GM21367 (cell line): Measurements from ENCODE around the gene LRCOL1.
"Not testable (repeated sequence)": the region's sequence is repeated elsewhere in the genome, so short reads cannot be mapped to it uniquely, and the experiment has no call there.

ENCODE experiments used
- ATAC-seq: cut with Tn5 transposase; IDR thresholded peaks from one replicate; pipeline ENCODE4 v1.9.1; 2021; ENCODE audit not compliant: unreplicated experiment

The LRCOL1 gene

DNA sequence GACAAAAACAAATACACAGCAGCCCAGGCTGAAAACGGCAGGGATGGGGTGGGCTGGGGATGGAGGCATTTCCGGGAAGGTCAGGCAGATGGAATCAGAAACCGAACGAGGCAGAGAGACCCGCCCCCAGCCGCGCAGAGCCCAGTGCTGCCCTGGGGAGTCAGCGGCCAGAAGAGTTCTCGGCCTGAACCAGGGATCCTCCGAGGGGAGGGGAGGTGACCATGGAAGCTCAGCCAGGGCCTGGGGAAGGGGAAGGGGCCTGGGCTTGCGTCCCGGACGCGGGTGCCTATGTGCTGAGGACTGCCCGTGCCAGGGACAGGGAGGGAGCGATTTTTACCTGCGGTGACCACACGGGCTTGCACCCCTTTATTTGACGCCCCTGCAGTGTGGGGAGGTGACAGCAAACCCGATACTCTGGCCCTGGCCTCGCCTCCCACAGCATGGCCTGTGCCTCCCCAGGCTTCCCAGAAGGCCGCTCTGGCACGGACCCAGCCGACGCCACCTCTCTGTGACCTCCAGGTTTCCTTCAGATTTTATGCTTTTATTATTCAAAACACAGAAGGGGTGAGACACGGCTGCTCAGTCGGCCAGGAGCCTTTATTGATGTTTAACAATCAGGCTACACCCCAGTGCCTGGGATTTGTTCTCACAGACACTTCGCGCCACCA, 7.7 kb downstream of the LRCOL1 start:
- no peak for ATAC-seq

DNA sequence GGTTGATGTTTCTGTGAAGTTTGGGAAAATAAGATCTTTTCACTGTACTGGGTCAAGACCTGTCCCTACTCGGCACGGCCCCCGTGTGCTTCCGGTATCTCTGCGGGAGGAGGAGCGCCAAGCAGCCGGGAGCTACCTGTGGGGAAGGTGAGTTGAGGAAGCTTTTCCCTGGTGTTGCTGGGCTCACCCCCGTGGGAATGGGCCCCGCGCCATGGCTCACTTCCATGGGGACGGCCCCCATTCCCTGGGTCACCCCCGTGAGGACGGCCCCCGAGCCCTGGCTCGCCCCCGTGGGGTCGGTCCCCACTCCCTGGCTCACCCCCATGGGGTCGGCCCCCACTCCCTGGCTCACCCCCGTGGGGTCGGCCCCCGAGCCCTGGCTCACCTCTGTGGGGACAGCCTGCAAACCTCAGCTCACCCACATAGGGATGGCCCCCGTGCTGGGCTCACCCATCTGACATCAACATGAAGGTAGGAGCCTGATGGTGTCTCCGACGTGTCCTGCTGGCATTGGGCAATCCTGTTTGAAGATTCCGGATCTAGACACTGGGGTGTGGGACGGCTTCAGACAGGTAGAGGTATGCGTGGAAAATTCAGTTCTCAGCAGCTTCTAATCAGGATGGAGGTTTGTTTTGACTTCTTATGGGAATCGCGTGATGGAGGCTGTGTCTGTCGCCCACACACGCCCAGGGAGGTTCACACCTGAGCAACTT, 9.1 kb downstream of the LRCOL1 start:
- ATAC-seq, result no peak

DNA sequence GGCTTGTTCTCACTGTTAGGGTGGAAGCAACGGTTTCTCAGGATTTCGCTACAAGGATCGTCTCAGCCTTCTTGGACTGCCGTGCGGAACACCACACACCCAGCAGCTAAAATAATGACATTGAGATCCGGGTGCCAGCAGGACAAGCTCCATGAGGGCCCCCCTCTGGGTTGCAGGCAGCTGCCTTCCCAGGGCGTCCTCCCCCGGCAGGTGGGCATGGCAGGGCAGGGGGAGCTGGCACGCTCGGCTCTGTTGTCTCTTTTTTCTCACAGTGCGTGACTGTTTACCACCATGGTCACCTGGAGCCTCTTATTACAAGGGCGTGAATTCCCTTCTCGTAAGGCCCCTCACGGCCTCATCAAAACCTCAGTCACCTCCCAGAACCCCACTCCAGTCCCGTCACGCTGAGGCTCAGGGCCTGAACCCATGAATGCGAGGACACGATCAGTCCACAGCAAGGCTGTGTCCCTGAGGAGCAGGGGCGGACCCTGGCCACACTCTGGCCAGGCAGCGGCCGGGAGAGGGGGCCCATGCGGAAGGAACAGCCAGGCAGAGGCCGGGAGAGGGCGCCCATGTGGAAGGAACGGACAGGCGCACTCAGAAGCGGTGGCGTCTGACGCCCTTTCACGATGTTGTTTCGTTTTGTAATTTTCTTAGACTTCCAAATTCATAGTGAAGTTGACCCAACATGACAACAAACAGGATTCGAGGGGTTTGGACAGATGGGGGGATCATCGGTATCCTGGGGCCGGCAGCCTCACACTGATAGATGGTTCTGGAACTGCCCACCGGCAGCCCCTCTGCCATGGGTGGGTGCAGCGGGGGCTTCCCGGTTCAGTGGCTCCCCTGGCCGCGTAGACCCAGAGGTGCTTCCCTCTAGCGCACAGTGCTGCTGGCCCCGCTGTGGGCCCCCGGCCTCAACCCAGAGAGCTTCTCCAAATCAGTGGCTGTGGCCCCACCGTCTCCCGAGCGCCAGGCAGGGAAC, 10.0 kb downstream of the LRCOL1 start:
- ATAC-seq, result no peak

DNA sequence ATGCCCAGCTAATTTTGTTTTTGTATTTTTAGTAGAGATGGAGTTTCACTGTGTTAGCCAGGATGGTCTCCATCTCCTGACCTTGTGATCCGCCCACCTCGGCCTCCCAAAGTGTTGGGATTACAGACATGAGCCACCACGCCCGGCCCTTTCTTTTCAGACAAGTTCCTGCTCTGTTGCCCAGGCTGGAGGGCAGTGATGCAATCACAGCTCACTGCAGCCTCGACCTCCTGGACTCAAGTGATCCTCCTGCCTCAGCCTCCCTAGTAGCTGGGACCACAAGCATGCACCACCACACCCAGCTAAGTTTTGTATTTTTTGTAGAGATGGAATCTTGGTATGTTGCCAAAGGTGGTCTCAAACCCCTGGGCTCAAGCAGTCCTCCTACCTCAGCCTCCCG, 10.9 kb downstream of the LRCOL1 start:
- not testable (repeated sequence) for ATAC-seq

DNA sequence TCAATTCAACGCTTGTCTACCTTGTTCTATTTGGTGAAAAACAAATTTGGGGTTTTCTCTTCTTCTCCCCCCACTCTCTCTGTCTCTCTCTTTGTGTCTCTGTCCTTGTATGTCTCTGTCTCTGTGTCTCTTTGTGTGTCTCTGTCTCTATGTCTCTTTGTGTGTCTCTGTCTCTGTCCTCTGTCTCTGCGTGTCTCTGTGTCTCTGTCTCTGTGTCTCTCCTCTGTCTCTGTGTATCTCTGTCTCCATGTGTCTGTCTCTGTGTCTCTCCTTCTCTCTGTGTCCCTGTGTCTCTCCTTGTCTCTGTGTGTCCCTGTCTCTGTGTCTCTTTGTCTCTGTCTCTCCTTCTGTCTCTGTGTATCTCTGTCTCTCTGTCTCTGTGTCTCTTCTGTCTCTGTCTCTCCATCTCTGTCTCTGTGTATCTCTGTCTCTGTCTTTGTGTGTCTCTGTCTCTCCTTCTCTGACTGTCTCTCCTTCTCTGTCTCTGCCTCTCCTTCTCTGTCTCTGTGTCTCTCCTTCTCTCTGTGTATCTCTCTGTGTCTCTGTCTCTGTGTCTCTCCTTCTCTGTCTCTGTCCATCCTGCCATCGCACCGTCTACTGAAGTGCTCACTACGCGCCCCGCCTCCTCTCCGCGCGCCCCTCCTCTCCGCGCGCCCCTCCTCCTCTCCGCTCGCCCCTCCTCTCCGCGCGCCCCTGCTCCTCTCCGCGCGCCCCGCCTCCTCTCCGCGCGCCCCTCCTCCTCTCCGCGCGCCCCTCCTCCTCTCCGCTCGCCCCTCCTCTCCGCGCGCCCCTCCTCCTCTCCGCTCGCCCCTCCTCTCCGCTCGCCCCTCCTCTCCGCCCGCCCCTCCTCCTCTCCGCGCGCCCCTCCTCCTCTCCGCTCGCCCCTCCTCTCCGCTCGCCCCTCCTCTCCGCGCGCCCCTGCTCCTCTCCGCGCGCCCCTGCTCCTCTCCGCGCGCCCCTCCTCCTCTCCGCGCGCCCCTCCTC, 12.8 kb downstream of the LRCOL1 start:
- no peak for ATAC-seq

DNA sequence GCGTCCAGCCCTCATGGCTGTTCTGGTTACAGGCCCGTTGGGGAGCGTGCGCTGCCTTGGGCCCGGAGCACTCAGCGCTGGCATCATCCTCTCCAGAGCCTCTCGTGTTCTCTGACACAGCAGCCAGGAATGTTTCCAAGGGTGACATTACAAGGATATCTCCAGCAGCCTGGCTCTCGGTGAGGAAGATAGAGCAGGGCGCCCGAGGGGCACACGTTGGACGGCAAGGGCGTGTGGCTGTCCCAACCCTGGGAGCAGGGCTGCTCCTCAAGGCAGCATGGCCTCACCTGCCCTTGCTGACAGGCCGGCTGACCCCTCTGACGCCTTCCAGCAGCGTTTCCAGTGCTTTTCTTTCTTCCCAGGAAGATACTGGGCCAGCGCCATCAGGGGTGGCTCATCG, 14.4 kb downstream of the LRCOL1 start:
- ATAC-seq, result no peak

DNA sequence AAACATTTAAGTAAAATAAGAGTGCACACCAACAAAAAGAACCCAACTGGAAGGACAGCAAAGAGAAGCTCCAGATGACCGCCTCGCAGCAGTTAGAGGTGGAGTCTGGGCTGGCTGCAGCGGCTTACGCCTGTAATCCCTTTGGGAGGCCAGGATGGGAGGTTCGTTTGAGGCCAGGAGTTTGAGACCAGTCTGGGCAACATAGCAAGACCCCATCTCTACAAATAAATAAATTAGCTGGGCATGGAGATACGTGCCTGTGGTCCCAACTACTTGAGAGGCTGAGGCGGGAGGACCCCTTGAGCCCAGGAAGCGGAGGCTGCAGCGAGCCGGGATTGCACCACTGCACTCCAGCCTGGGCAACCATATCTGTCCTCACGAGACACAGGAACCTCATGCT, 15.2 kb downstream of the LRCOL1 start:
- no peak for ATAC-seq

DNA sequence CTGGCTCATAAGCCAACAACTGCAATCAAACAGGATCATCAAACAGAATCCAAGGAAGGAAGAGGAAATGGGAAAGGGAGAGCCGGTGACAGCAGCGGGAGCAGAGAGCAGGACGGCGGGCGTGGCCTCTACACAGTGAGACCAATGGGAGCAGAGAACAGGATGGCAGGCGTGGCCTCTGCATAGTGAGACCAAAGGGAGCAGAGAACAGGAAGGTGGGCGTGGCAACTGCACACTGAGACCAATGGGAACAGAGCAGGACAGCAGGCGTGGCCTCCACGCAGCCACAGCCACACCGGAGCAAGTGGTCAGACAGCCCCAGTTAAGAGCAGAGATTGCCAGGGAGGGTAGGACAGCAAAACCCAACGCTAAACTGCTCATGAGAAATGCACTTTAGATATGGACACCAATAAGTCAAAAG, 16.4 kb downstream of the LRCOL1 start:
- no peak for ATAC-seq

DNA sequence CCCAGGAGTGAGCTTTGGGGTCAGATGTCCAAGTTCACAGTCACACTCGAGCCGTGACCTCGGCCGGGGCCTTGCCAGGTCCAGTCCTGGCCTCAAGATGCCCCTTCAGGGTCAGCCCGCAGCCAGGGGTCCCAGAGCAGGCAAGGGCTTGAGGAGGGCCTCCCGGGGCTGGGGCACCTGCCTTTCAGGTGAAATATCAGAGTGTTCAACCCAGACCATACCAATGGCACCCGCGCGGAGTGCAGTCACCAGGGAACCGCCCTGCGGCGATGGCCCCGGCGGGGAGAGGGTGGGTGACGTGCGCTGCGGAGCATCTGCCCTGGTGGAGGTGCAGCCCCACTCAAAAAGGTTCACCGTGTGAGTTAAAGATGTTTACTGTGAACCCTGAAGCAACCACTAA, 16.9 kb downstream of the LRCOL1 start:
- ATAC-seq, result no peak

DNA sequence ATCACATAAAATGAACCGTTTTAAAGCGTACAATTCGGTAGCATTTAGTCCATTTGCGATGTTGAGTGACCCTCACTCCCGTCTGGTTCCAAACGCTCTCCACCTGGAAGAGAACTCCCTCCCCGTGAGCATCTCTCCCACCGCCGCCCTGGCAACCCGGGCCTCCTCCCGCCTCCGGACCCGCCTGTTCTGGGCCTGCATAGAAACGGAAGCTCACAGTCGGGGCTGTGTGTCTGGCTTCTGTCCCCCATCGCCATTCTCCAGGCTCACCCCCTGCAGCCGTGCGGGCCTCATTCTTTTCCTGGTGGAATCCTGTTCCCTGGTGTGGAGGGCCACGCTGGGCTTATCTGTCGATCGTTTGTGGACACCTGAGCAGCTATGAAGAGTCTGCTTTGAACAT, 17.3 kb downstream of the LRCOL1 start:
- no peak for ATAC-seq

DNA sequence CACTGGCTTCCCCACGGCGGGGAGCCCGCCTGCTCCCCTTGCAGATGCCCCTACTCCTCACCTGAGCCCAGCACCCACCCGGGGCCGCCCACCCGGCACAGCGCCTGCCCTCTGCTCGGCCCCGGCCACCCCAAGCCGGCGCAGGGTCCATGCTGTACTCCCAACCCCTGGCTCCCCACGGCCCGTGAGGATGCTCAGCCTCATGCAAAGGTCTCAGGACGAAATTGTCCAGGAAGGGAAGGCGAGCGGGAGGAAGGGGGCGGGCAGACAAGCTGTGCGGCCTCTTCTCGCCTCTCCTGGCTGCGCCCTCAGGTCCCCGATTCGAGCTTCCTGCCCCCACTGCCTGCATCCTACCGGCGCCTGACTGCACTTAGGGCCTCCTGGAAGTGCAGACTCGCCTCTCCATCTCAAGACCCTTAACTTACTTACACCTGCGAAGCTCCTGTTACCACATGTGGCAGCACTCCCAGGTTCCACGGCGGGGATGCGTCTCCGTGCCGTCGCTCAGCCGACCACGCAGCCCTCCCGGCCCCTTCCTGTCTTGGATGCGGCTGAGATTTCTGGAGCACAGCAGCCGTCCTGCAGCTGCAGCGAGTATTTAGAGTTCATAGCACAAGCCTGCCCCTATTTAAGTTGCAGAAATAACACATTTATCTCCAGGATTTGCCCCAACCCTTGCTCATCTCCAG, 18.0 kb downstream of the LRCOL1 start:
- no peak for ATAC-seq

DNA sequence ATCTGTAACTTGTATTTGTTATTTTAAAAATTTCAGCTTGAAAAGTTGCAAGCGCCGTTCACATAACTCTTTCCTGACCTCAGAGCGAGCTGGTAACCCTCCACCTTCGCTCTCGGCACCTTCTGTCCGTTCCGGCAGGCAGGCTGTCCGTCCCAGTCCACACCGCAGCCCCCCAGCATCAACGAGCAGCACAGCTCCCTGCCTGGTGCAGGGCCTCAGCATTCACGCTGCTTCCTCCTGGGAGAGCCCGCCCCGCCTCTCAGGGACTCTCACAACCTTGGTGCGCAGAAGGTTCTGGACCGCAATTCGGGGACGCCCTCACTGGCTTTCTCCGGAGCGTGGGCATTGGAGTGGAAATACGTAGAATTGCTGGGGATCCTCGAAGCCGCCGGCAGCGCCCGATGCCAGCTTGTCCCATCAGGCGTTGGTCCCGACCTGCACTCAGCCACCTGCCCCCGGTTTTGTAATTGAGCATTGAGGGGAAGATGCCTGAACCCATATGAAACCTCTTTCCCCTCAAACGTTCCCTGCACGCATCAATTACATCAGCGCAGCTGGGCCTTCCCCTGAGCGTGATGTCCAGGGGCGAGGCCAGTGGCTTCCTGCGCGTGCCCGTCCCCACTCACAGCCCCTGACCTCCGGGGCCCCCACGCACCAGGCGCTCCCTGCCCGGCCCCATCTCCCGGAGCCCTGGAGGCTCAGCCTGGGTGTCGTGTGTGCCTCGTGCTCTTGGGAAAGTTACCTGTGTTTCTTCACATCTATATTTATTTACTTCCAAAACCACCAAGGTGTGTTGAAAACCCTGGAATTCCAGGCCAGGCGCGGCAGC, 19.1 kb downstream of the LRCOL1 start:
- ATAC-seq, result no peak

DNA sequence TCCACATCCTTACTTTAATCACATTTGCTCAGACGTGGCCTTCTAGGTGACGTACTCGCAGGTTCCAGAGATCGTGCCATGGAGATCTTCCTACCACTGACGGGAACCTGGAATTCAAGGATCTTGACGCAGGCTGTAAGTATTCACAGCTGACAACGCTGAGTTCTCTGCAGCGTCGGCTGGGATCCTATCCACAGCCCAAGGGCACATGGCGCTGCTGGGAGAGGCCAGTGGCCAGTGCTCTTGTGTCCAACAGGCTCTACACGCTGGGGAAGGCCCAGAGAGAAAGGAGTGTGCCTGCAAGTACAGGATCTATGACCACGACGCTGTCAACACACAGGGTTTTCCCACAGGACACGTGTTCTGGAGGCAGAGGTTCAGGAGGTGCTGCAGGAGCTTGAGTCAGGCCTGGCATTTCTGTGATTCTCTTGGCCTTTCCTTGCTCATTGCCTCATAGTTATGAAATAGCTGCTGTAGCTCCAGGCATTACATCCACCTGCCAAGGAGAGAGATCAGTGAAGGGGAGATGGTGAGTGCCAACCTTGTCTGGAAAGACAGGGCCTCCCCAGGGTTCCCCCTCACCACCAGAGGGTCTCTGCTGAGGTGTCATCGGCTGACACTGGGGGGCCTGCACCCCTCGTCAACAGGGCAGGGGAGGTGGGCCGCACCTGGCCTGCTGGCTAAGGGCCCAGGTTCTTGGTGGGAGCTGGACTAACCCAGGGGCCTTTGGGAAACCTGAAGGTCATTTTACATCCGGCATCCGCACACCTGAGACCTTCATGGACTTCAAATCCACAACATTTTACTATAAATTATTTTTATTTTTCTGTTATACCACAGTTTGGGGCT, 21.3 kb downstream of the LRCOL1 start:
- ATAC-seq, result no peak

DNA sequence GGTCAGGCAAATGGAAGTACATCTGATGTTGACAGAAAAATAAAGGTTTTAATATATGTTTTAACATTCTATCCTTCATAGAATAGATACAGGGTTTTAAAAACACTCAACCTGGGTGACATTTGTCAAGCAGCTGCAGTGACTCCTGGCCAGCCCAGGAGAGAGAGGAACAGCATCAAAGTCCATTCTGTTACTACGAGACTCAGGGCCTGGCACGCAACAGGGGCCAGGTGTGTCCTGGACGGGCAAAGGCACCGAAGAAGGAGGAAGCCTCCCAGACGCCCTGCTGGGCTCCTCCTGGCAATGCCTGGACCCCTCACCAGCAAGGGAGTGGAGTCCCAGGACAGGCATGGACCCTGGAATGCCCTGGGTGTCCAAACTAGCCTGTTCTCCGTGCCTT, 22.1 kb downstream of the LRCOL1 start:
- ATAC-seq, result no peak

DNA sequence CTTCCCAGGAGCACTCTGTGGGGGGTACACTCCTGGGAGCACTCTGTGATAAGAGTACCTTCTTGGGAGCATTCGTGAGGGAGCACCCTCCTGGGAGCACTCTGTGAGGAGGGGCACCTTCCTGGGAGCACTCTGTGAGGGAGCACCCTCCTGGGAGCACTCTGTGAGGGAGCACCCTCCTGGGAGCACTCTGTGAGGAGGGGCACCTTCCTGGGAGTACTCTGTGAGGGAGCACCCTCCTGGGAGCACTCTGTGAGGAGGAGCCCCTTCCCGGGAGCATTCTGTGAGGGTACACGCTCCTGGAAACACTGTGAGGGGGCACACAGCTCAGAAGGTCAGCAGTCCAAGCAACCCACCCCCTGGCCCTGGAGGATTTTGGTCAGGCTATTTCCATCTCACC, 22.6 kb downstream of the LRCOL1 start:
- no peak for ATAC-seq

DNA sequence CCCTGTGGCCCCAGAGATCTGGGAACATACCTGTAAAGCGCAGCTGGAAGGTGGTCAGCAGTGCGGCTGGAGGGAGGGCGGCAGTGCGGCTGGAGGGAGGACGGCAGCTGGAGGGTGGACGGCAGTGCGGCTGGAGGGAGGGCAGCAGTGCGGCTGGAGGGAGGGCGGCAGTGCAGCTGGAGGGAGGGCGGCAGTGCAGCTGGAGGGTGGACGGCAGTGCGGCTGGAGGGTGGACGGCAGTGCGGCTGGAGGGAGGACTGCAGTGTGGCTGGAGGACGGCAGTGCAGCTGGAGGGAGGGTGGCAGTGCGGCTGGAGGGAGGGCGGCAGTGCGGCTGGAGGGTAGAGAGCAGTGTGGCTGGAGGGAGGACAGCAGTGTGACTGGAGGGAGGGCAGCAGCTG, 23.5 kb downstream of the LRCOL1 start:
- ATAC-seq, result no peak

DNA sequence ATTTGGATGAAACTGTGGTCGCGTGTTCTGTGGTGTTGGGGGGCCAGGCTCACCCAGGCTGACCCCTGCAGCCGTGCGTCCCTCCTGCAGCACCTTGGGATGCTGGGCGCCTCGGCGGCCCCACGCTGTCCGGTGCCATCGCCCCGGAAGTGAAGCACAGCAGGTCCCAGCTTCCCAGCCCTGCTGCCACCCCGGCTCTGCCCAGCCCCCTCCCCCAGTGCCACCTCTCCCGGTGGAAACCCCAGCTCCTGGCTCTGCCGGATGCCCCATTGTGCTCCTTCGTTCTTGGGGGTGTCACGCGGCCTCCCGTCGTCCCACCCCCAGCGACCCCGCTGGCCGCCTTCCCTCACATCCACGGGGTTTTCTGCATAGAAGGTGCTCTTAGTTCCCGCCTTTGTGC, 25.2 kb downstream of the LRCOL1 start:
- ATAC-seq, result no peak

DNA sequence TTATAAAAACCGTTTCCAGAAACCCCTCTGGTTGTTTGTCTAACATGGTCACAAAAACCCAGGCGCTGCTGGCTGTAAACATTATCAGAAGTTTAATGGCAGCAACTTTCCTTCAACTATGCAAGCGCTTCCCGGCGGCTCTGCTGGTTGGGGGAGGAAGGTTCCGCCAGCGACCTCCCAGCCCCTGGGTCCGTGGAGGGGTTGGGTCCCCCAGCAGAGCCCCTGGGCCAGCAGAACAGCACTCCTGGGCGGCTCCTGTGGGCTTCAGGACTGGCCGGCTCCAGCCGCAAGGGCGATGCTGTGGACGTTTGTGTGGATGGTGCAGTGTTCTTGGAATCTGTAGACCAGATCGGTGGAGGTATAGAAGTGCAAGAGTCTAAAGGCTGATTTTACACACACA, 26.0 kb downstream of the LRCOL1 start:
- ATAC-seq, result no peak
